A549 (cell line): Measurements from ENCODE around the gene RPN1.

Experiments used
- CEBPB ChIP-seq, 2 experiments: fragments of >200 bp in 1 of 2; sonication (Bioruptor Twin) in 1 of 2; formaldehyde crosslinking in 1 of 2; IDR thresholded peaks; 2 replicates each; pipeline ENCODE4 v1.6.1; 2012 to 2016
- HDAC2 ChIP-seq: fragments of 200-600 bp; sonication (generic); IDR thresholded peaks from 2 replicates; pipeline ENCODE4 v1.6.1; 2016
- RFX5 ChIP-seq: fragments of 450-650 bp; IDR thresholded peaks from 2 replicates; pipeline ENCODE4 v1.7.1; 2014; ENCODE audit warnings: antibody characterized with exemption, mild to moderate bottlenecking, moderate library complexity
- SMC3 ChIP-seq: fragments of >200 bp; sonication (Bioruptor Twin); formaldehyde crosslinking; IDR thresholded peaks from 3 replicates; pipeline ENCODE4 v1.6.1; 2018; ENCODE audit warnings: inconsistent platforms
- TF ChIP-seq, protein P1 (sequence below): fragments of >200 bp; sonication (Bioruptor Twin); formaldehyde crosslinking; IDR thresholded peaks from 3 replicates; pipeline ENCODE4 v1.5.1; 2016
- TF ChIP-seq, protein P2 (sequence below): IDR thresholded peaks from 2 replicates; pipeline ENCODE4 v1.6.1; 2012

DNA sequence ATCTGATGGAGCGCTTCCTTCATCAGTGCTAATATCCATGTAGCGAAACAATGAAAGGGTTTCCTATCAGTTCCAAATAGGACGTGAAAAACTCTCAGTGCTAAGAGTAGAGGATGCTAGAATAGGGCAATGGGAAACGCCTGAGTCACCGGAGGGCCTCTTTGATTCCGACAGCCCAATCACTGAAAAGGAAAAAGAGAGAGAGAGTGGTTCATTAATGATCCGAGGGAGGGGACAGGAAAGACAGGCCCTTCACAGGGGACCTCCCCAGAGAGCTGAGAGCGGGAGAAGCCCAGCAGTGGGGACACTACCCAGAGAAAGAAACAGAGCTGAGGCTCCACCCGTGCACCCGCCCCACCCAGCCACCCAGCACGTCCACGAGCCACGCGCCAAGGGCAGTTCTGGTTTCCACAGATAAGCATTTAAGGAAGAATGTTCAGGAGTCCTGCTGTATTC lies 76.9 kb downstream of the RPN1 start:
- TF ChIP-seq, protein P1, sequence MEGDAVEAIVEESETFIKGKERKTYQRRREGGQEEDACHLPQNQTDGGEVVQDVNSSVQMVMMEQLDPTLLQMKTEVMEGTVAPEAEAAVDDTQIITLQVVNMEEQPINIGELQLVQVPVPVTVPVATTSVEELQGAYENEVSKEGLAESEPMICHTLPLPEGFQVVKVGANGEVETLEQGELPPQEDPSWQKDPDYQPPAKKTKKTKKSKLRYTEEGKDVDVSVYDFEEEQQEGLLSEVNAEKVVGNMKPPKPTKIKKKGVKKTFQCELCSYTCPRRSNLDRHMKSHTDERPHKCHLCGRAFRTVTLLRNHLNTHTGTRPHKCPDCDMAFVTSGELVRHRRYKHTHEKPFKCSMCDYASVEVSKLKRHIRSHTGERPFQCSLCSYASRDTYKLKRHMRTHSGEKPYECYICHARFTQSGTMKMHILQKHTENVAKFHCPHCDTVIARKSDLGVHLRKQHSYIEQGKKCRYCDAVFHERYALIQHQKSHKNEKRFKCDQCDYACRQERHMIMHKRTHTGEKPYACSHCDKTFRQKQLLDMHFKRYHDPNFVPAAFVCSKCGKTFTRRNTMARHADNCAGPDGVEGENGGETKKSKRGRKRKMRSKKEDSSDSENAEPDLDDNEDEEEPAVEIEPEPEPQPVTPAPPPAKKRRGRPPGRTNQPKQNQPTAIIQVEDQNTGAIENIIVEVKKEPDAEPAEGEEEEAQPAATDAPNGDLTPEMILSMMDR: no peak
- TF ChIP-seq RFX5: no peak
- TF ChIP-seq HDAC2: no peak
- TF ChIP-seq CEBPB (IDR thresholded peaks at IDR 0.05): no peak
- TF ChIP-seq, protein P2, sequence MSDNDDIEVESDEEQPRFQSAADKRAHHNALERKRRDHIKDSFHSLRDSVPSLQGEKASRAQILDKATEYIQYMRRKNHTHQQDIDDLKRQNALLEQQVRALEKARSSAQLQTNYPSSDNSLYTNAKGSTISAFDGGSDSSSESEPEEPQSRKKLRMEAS: no peak
- TF ChIP-seq SMC3: no peak
